ENCODE measurements around the gene SEPHS2. TPM values are rescaled to one million over a fixed set of nuclear protein-coding genes. Genes with fewer than 3 reads are reported as not detected.
A peak's percentile ranks its signal among the peaks of the same experiment; 100 is the strongest.

Gene SEPHS2
- polyA plus RNA-seq, result 85.3 TPM
- long read RNA-seq, donor 1, transcript SEPHS2-201 (1 exons, 2,551 nt), result major isoform, 81 of 81 reads
- long read RNA-seq, donor 1, partial matches to known transcripts, result 0 of 81 reads
- long read RNA-seq, donor 1, other reads (novel, unspliced or antisense), result 0 of 81 reads
- long read RNA-seq, donor 2, transcript SEPHS2-201 (1 exons, 2,551 nt), result major isoform, 204 of 204 reads
- long read RNA-seq, donor 2, partial matches to known transcripts, result 0 of 204 reads
- long read RNA-seq, donor 2, other reads (novel, unspliced or antisense), result 0 of 204 reads
- long read RNA-seq, donor 3, result 0 reads
- long read RNA-seq, donor 4, transcript SEPHS2-201 (1 exons, 2,551 nt), result major isoform, 17 of 17 reads
- long read RNA-seq, donor 4, partial matches to known transcripts, result 0 of 17 reads
- long read RNA-seq, donor 4, other reads (novel, unspliced or antisense), result 0 of 17 reads
- long read RNA-seq, donor 5, transcript SEPHS2-201 (1 exons, 2,551 nt), result major isoform, 71 of 71 reads
- long read RNA-seq, donor 5, partial matches to known transcripts, result 0 of 71 reads
- long read RNA-seq, donor 5, other reads (novel, unspliced or antisense), result 0 of 71 reads
- long read RNA-seq, donor 6, transcript SEPHS2-201 (1 exons, 2,551 nt), result major isoform, 109 of 109 reads
- long read RNA-seq, donor 6, partial matches to known transcripts, result 0 of 109 reads
- long read RNA-seq, donor 6, other reads (novel, unspliced or antisense), result 0 of 109 reads
- long read RNA-seq, donor 7, transcript SEPHS2-201 (1 exons, 2,551 nt), result major isoform, 38 of 38 reads
- long read RNA-seq, donor 7, partial matches to known transcripts, result 0 of 38 reads
- long read RNA-seq, donor 7, other reads (novel, unspliced or antisense), result 0 of 38 reads
- long read RNA-seq, donor 8, transcript SEPHS2-201 (1 exons, 2,551 nt), result major isoform, 165 of 165 reads
- long read RNA-seq, donor 8, partial matches to known transcripts, result 0 of 165 reads
- long read RNA-seq, donor 8, other reads (novel, unspliced or antisense), result 0 of 165 reads
- long read RNA-seq, donor 9, transcript SEPHS2-201 (1 exons, 2,551 nt), result major isoform, 137 of 137 reads
- long read RNA-seq, donor 9, partial matches to known transcripts, result 0 of 137 reads
- long read RNA-seq, donor 9, other reads (novel, unspliced or antisense), result 0 of 137 reads
- long read RNA-seq, donor 10, transcript SEPHS2-201 (1 exons, 2,551 nt), result major isoform, 121 of 121 reads
- long read RNA-seq, donor 10, partial matches to known transcripts, result 0 of 121 reads
- long read RNA-seq, donor 10, other reads (novel, unspliced or antisense), result 0 of 121 reads
- long read RNA-seq, donor 11, transcript SEPHS2-201 (1 exons, 2,551 nt), result major isoform, 85 of 85 reads
- long read RNA-seq, donor 11, partial matches to known transcripts, result 0 of 85 reads
- long read RNA-seq, donor 11, other reads (novel, unspliced or antisense), result 0 of 85 reads

GRCh38 chr16:30445408-30446202 lies at the start of gene SEPHS2:
Gene SEPHS2 (minus strand): TSS chr16:30445874. CDS start chr16:30445727, 147 bp downstream.
- H3K4me3 ChIP-seq (ENCODE audit: low read length), result peak within 1 kb of the TSS; percentile 82
- peaks cover 41% of the 10 kb centered on the region for H3K4me1 ChIP-seq (ENCODE audit: control insufficient read depth, insufficient read depth, low read length)
- H3K36me3 ChIP-seq (ENCODE audit: control insufficient read depth, insufficient read depth, low read length), result peaks cover 12% of the 10 kb centered on the region
- DNase-seq, result peak; percentile 95 to 99
- peaks cover 40% of the 10 kb centered on the region for H3K9me3 ChIP-seq (ENCODE audit: control insufficient read depth, low read depth, low read length)
- WGBS (ENCODE audit: insufficient coverage, low lambda C conversion rate), result no CpG with 5 or more reads among the region's 59 CpGs
- peak within 1 kb of the TSS; percentile 98 for H3K27ac ChIP-seq (ENCODE audit: low read length)
- no peaks in the 10 kb centered on the region for H3K27me3 ChIP-seq (ENCODE audit: control insufficient read depth, insufficient read depth, low read length)

GRCh38 chr16:30494709-30495108 lies 49.0 kb upstream of the SEPHS2 start:
- Histone ChIP-seq H3K27me3 (ENCODE audit: control insufficient read depth, insufficient read depth, low read length) (no peaks in the 10 kb centered on the region), H3K27ac (ENCODE audit: low read length) (no peak overlapping the region), H3K4me1 (ENCODE audit: control insufficient read depth, insufficient read depth, low read length) (no peaks in the 10 kb centered on the region), H3K36me3 (ENCODE audit: control insufficient read depth, insufficient read depth, low read length) (no peaks in the 10 kb centered on the region), H3K9me3 (ENCODE audit: control insufficient read depth, low read depth, low read length) (no peaks in the 10 kb centered on the region), H3K4me3 (ENCODE audit: low read length) (no peak overlapping the region)
- DNase-seq, result no peak
- WGBS (ENCODE audit: insufficient coverage, low lambda C conversion rate), result no CpG with 5 or more reads among the region's 12 CpGs

- H3K27me3 ChIP-seq (ENCODE audit: control insufficient read depth, insufficient read depth, low read length), result no peaks in the 10 kb centered on the region
- H3K9me3 ChIP-seq (ENCODE audit: control insufficient read depth, low read depth, low read length), result no peaks in the 10 kb centered on the region
- H3K36me3 ChIP-seq (ENCODE audit: control insufficient read depth, insufficient read depth, low read length), result no peaks in the 10 kb centered on the region
- no CpG with 5 or more reads among the region's 11 CpGs for whole genome bisulfite sequencing (ENCODE audit: insufficient coverage, low lambda C conversion rate)
- H3K4me1 ChIP-seq (ENCODE audit: control insufficient read depth, insufficient read depth, low read length), result no peaks in the 10 kb centered on the region
- H3K4me3 ChIP-seq (ENCODE audit: low read length), result no peak overlapping the region
- no peak overlapping the region for H3K27ac ChIP-seq (ENCODE audit: low read length)
- DNase-seq, result no peak
Measured at GRCh38 chr16:30493941-30494488, 48.3 kb upstream of the SEPHS2 start.

GRCh38 chr16:30491744-30492308 lies 46.2 kb upstream of the SEPHS2 start:
- H3K4me3 ChIP-seq (ENCODE audit: low read length), result no peak overlapping the region
- H3K4me1 ChIP-seq (ENCODE audit: control insufficient read depth, insufficient read depth, low read length), result no peaks in the 10 kb centered on the region
- DNase-seq, result peak in 1 of 2 donors; percentile 36
- no peaks in the 10 kb centered on the region for H3K27me3 ChIP-seq (ENCODE audit: control insufficient read depth, insufficient read depth, low read length)
- no peaks in the 10 kb centered on the region for H3K9me3 ChIP-seq (ENCODE audit: control insufficient read depth, low read depth, low read length)
- H3K27ac ChIP-seq (ENCODE audit: low read length), result no peak overlapping the region
- no peaks in the 10 kb centered on the region for H3K36me3 ChIP-seq (ENCODE audit: control insufficient read depth, insufficient read depth, low read length)
- WGBS (ENCODE audit: insufficient coverage, low lambda C conversion rate), result no CpG with 5 or more reads among the region's 6 CpGs

GRCh38 chr16:30491229-30491628 lies 45.6 kb upstream of the SEPHS2 start:
- Histone ChIP-seq H3K4me1 (ENCODE audit: control insufficient read depth, insufficient read depth, low read length) (no peaks in the 10 kb centered on the region), H3K4me3 (ENCODE audit: low read length) (no peak overlapping the region), H3K36me3 (ENCODE audit: control insufficient read depth, insufficient read depth, low read length) (no peaks in the 10 kb centered on the region), H3K9me3 (ENCODE audit: control insufficient read depth, low read depth, low read length) (no peaks in the 10 kb centered on the region), H3K27me3 (ENCODE audit: control insufficient read depth, insufficient read depth, low read length) (no peaks in the 10 kb centered on the region), H3K27ac (ENCODE audit: low read length) (no peak overlapping the region)
- WGBS (ENCODE audit: insufficient coverage, low lambda C conversion rate), result 90% methylated on average over 2 of the region's 4 CpGs
- DNase-seq, result no peak

GRCh38 chr16:30490210-30490609 lies 44.5 kb upstream of the SEPHS2 start:
- no peak for DNase-seq
- Histone ChIP-seq H3K36me3 (ENCODE audit: control insufficient read depth, insufficient read depth, low read length) (no peaks in the 10 kb centered on the region), H3K27me3 (ENCODE audit: control insufficient read depth, insufficient read depth, low read length) (no peaks in the 10 kb centered on the region), H3K9me3 (ENCODE audit: control insufficient read depth, low read depth, low read length) (no peaks in the 10 kb centered on the region), H3K27ac (ENCODE audit: low read length) (no peak overlapping the region), H3K4me1 (ENCODE audit: control insufficient read depth, insufficient read depth, low read length) (no peaks in the 10 kb centered on the region), H3K4me3 (ENCODE audit: low read length) (no peak overlapping the region)
- no CpG with 5 or more reads among the region's 6 CpGs for WGBS (ENCODE audit: insufficient coverage, low lambda C conversion rate)

GRCh38 chr16:30488764-30489605 lies 43.3 kb upstream of the SEPHS2 start:
- DNase-seq, result no peak
- no peak overlapping the region for H3K27ac ChIP-seq (ENCODE audit: low read length)
- no peaks in the 10 kb centered on the region for H3K4me1 ChIP-seq (ENCODE audit: control insufficient read depth, insufficient read depth, low read length)
- H3K9me3 ChIP-seq (ENCODE audit: control insufficient read depth, low read depth, low read length), result no peaks in the 10 kb centered on the region
- no peaks in the 10 kb centered on the region for H3K36me3 ChIP-seq (ENCODE audit: control insufficient read depth, insufficient read depth, low read length)
- WGBS (ENCODE audit: insufficient coverage, low lambda C conversion rate), result no CpG with 5 or more reads among the region's 11 CpGs
- H3K27me3 ChIP-seq (ENCODE audit: control insufficient read depth, insufficient read depth, low read length), result no peaks in the 10 kb centered on the region
- H3K4me3 ChIP-seq (ENCODE audit: low read length), result no peak overlapping the region

- Histone ChIP-seq H3K27ac (ENCODE audit: low read length) (no peak overlapping the region), H3K9me3 (ENCODE audit: control insufficient read depth, low read depth, low read length) (no peaks in the 10 kb centered on the region), H3K4me3 (ENCODE audit: low read length) (no peak overlapping the region), H3K27me3 (ENCODE audit: control insufficient read depth, insufficient read depth, low read length) (no peaks in the 10 kb centered on the region), H3K36me3 (ENCODE audit: control insufficient read depth, insufficient read depth, low read length) (no peaks in the 10 kb centered on the region), H3K4me1 (ENCODE audit: control insufficient read depth, insufficient read depth, low read length) (no peaks in the 10 kb centered on the region)
- DNase-seq, result no peak
- WGBS (ENCODE audit: insufficient coverage, low lambda C conversion rate), result no CpG with 5 or more reads among the region's 7 CpGs
Measured at GRCh38 chr16:30485818-30486436, 40.3 kb upstream of the SEPHS2 start.
